HT1080 (cell line): ENCODE results near the gene TPRG1L. TPM values are rescaled to one million over a fixed set of nuclear protein-coding genes. Genes with fewer than 3 reads are reported as not detected.
"Not testable (repeated sequence)": the region's sequence is repeated elsewhere in the genome, so short reads cannot be mapped to it uniquely, and the experiment has no call there.

Experiments used
- DNase-seq: peaks from one replicate; pipeline ENCODE4 v3.0.0-alpha.2; 2015; ENCODE audit warnings: low read depth
- total RNA-seq: library from RNA; depleted of rRNA; stranded (reverse); fragments of >200 nt; shearing (Covaris generic); gene quantifications from 2 replicates; pipeline ENCODE4 v1.2.3, GENCODE V29; 2014

The TPRG1L gene
- total RNA-seq, 1 experiment from 2014 or later, result 14.4 TPM

DNA sequence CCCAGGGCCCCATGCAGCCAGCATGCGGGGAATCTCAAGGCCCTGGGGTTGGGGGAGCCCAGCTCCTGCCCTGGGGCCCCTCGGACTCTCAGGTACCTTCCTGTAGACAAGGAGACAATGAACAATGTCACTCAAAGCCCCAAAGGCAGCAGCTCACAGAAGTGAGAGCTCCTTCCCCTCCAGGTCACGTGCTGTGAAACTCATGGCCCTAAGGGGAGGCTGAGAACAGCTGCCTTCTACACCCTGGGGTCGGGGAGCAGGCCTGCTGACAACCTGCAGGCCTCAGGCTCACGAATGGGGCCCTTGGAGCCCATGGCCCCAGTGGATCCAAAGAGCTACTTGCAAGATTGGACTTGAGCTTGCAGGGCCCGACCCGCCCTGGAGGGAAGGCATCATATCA, 16.7 kb upstream of the TPRG1L start:
- no peak for DNase-seq

DNA sequence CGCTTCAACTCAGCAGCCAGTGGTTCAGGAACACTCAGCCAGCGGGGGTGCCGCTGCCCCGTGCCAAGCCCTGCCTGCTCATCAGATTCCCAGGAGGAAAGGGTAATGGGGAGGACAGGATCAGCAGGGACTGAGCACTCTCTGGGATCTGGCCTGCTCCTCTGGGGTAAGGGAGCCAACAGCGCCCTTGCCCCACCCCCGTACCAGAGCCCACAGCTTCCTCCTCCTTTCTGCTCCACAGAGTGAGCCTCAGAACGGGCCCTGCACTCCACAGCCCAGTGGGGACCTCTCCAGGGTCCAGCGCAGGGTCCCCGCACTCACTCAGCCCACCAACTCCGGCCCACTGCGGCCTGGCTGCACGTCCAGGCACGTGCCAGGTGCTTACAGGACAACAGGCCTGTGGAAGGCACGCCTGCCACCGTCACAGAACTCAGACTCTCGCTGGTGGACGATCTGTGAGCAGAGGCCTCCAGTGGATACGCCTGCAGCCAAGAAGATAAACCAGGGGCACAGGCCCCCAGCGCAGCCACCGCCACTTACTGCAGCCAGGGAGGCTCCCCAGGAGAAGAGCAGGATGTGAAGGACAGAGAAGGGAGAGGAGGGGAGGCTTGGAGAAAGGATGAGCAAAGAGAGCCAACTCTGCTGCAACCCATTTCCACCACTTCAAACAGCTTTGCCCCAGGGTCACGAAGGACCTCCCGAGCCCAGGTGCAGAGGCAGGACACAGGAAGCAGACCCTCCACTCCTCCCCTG, 15.6 kb upstream of the TPRG1L start:
- no peak for DNase-seq

DNA sequence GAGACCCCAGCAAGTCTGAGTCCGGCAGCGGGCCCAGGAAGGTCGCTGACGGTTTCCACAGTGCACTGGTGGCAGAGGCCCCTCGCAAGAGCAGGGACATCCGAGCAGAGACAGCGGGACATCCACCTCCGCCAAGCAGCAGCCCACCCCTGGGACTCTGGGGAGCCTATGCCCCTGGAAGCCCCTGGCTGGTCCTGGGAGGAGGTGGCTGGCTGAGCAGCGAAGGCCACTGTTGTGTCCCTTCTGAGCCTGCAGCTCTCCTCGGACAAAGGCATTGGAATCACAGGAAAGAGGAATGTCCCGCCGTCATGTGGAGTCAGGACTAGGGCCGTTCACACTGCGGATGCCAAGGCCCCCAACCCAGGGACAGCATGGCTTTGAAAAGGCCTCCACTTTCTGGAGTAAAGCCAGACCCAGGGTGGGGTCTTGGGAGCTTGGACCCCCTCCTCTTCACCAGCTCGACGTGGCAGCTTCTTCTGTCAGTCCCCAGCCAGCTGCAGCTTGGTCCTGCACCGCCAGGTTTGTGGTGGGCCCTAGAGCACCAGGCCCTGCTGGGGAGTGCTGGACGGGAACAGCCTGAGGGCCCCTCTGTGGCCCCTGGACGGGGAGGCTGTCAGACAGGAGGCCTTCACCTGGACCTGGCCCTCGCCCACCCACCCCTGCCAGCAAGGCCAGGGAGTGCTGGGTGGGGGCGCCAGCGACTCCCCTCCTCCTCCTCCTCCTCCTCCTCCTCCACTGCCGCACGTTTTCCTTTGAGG, 14.9 kb upstream of the TPRG1L start:
- DNase-seq, result no peak

DNA sequence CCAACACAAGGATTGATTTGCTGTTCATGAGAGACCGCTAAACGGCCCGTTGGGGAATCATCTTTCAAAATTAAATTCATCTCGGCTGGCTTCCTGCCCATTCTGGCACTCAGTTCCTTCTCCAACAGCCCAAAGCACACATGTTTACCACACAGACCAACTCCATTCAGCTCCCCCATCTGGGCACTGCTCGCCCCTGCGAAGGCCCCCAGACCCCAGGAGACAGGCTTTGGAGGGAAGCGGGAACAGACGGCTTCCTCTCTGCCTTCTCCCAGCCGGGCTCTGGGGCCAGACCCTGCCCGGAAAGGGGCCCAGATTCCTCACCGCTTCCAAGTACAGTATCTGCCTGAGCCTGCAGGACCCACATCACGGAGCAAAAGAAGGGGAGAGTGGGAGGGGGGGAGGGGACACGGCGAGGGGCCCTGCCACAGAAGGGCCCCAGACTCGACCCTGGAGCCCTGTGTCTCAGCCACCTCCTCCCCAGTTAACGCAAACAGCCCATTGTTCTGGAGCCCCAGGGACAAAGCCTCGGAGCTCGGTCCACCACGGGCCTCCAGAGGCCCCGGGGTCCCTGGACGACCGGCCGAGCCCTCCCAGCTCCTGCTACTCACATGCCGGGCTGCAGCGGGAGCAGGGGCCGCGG, 14.2 kb upstream of the TPRG1L start:
- DNase-seq, result no peak

DNA sequence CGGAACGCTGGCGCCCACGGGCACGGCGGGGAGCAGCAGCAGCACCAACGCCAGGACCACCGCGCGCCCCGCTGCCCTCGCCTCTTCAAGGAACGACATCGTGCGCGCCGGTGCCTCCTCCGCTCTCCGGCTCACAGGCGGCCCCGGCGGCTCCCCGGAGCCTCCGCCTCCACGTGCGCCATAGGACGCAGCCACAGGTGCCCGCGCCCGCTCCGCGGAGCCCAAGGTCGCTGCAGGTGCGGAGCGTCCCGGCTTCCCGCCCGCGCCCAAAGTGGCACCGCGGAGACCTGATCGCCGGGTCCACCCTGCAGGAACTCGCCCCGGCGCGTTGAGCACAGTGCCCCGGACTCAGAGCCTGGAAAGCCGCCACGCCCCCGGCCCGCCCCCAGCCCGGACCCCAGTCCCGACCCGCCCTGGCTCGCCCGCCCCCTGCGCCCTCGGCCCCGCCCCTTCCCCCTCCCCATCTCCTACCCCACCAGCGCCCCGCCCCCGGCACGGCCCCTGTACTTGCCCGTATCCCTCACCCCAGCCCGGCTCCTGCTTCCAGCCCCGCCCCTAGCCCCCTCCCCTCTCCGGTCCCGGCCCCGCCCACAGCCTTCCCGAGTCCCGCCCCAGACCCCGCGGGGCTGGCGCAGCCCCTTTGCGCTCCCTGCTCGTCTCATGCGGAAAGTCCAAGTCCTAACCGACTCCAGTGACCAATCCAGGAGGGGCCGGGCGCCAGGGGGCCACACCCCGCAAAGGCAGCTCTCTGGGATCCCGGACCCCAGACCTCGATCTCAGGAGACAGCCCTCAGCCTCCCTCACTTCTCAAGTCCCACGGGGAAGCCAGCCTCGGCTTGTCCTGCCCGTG, 13.4 kb upstream of the TPRG1L start, which contains the start of gene MEGF6:
MEGF6 (minus strand) TSS at position 339 of the 850 bp plus-strand sequence; CDS start at position 99, 240 bp downstream.
- DNase-seq, result no peak

DNA sequence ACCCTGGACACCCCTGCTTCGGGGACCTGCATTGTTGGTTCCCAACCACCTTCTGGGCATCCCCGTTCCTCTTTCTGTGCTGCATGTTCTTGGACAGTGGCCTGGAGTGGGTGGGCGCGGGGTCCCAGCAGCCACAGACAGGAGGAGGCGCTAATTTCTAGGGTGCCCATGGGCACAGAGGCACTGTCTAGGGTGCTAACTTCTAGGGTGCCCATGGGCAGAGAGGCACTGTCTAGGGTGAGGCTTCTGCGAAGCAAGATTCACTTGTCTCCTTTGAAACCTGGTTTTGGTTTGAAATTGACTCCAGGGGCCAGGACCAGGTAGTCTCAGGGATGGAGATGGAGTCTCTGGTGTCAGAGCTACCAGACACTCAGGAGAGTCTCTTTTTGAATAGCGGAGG, 12.7 kb upstream of the TPRG1L start:
- DNase-seq, result no peak

DNA sequence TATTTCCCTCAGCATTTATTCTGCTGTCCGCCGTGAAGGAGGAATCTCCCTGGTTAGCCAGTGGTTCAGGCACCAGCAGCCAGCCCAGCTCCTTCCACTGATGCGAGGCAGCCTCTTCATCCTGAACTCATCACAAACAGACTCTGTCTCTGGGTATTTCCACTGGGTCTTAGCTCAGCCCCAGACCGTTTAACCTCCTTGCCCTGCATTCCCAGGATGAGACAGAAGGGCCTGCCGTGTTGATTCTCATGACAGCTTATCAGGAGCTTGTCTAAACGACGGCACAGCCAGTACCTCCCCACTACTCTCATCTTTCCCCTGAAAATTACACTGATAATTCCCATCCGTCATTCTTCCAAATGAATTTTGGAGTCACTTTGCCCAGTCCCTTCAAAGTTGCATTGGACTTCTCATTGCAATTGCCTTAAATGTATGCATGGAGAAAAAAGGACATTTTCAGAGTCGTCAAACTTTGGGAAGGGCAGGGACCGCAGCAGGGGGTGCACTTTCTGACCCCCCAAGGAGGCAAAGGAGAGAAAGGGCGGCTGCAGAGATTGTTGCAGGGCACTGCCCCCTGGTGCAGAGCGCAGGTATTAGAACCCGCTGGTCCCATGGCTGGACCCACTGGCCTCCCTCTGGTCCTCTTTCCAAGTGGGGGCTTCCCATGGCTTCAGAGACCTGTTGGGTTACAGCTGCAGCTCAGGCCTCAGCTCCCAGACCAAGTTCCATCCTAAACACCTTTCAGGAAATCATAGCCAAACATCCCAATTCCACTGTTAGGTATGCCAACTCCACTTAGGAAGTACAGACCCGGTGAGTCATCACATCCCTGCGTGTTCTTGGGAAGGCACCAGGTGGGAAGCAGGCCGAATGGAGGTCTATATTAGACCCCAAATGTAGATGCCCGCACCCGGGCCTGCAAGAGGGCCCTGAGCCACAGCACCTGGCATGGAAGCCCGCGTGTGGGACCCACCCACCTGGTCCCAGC, 9.8 kb upstream of the TPRG1L start:
- DNase-seq, result no peak

DNA sequence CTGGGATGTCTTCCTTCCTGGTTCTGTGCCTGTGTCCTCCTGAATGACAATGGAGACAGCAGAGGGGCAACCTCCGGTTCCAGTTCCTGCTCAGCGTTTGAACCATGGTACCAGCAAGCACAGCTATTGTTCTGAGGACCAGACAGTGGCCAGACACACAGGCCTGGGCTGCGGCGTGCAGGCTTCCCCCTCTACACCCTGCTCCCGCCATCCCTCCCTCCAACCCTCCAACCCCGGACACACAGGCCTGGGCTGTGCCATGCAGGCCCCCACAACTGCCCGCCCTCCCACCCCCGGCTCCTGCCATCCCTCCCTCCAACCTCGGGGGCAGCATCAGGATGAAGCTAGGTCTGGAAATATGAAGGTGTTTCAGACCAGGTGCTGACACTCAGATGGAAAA, 8.0 kb upstream of the TPRG1L start:
- DNase-seq, result no peak

DNA sequence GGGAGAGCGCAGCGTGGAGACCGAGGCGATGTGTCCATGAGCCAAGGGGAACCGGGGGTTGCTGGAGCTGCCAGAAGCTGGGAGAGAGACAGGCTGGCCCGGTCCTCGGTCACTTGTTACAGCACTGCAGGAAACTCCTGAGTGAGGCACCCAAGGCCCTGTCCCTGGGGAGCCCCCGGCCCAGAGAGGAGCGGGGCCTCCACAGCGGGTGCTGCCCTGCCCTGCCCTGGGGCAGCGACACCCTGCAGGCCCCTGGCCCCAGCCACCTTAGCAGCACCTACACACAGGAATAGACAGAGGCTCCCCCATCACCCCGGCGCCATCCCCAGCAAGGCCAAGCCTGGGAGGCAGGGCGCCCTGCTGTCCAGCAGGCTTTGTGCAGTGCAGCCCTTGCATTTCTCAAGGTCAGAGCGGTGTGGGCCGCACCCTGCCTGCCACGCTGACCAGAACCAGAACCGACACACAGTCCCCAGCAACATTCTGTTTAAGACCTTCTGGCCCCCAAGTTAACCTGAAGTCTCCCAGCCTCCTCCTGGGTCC, 6.9 kb upstream of the TPRG1L start:
- no peak for DNase-seq

DNA sequence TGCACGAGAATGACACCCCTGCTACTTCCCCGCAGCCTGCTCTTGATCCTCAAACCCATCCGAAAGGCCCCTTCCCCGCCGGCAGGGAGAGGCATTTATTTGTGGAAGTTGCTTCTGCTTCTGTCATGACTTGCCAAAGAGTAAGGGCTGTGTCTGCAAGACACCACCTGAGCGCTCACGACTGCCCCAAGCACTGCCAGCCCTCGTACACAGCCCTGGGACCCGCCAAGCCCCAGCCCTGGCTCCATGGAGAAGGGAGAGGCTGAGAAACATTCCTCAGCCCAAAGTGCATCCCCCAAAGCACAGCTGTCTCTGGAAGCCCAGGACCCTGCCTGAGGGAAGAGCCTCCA, 6.3 kb upstream of the TPRG1L start:
- no peak for DNase-seq

DNA sequence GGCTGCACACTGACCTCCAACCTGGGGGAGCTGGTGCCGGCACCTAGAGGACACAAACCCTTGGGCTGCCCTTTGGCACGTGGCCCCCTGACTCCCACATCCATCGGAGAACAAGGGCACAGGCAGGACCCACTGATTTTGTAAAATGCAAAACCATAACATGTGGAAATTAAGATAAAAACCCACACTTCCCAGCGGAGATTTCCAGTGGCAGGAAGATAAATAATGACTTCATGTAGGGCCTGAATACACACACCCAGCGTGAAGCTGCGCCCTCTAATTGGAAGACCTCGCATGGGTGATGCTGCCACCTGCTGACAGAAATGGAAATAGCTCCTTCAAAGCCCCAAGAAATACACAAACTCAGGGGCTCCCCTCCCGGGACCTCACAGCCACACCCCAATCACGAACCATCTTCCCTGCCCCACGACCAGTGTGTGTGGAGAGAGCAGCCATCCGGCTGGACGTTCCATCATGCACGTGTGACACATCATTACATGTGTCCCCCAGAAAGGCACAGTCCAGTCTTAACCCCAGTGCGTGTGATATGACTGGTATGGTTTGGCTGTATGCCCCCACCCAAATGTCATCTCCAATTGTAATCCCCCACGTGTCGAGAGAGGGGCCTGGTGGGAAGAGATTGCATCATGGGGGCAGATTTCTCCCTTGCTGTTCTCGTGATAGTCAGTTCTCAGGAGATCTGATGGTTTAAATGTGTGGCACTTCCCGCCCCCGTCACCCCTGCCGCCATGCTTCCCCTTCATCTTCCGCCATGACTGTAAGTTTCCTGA, 5.7 kb upstream of the TPRG1L start:
- peak; percentile 55 for DNase-seq

DNA sequence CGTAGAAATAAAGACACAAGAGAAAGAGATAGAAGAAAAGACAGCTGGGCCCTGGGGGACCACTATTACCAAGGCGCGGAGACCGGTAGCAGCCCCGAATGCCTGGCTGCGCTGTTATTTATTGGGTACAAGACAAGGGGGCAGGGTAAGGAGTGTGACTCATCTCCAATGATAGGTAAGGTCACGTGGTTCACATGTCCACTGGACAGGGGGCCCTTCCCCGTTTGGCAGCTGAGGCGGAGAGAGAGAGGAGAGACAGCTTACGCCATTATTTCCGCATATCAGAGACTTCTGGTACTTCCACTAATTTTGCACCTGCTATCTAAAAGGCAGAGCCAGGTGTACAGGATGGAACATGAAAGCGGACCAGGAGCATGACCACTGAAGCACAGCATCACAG, 4.1 kb upstream of the TPRG1L start:
- no peak for DNase-seq

DNA sequence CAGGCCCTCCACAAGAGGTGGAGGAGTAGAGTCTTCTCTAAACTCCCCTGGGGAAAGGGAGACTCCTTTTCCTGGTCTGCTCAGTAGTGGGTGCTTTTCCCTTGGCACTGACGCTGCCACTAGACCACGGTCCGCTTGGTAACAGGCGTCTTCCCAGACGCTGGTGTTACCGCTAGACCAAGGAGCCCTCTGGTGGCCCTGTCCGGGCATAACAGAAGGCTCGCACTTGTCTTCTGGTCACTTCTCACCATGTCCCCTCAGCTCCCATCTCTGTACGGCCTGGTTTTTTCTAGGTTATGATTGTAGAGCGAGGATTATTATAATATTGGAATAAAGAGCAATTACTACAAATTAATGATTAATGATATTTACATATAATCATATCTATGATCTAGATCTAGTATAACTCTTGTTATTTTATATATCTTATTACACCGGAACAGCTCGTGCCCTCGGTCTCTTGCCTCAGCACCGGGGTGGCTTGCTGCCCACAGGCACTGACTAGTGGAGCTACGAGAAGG, 3.6 kb upstream of the TPRG1L start:
- peak; percentile 47 for DNase-seq

DNA sequence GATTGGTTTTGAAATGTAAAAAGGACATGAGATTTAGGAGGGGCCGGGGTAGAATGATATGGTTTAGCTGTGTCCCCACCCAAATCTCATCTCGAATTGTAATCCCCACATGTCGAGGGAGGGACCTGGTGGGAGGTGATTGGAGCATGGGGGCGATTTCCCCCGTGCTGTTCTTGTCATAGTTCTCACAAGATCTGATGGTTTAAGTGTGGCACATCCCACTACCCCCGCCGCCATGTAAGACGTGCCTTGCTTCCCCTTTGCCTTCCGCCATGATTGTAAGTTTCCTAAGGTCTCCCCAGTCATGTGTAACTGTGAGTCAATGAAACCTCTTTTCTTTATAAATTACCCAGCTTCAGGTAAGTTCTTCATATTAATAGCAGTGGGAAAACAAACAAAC, 2.7 kb upstream of the TPRG1L start:
- not testable (repeated sequence) for DNase-seq

DNA sequence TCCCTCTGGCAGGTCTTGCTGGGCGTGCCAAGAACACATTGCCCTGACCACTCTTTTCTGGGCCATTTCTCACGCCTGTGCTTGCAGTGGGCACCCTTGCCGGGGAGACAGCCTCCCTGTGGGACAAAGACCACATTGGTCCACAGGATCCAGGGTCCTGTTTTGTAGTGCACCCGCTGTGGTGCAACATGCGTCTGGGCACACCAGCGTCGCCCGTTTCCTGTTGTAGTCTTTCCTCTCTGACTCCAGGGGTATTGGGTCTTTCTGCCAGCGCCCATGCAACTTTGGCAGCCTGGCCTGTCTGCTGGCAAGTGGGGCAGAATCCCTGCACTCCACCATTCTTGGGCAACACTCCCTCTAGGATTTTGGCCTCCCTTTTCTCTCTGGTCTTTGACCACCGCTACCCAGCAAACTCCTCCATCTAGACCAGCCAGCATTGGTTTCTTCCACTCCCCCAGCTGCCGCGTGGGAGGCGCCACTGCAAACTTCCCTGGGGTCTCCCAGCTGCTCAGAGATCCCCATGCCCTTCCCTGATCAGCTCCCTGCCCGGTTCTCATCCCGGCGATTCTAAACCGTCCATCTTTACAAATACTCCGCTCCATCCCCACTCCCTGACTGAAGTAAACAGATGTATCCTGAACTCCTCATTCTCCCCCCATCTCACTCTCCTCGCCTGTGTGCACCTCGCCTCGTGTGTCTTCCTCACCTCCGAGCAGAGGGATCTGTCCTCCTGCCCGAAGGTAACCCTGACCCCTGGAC, 1.2 kb upstream of the TPRG1L start:
- no peak for DNase-seq

DNA sequence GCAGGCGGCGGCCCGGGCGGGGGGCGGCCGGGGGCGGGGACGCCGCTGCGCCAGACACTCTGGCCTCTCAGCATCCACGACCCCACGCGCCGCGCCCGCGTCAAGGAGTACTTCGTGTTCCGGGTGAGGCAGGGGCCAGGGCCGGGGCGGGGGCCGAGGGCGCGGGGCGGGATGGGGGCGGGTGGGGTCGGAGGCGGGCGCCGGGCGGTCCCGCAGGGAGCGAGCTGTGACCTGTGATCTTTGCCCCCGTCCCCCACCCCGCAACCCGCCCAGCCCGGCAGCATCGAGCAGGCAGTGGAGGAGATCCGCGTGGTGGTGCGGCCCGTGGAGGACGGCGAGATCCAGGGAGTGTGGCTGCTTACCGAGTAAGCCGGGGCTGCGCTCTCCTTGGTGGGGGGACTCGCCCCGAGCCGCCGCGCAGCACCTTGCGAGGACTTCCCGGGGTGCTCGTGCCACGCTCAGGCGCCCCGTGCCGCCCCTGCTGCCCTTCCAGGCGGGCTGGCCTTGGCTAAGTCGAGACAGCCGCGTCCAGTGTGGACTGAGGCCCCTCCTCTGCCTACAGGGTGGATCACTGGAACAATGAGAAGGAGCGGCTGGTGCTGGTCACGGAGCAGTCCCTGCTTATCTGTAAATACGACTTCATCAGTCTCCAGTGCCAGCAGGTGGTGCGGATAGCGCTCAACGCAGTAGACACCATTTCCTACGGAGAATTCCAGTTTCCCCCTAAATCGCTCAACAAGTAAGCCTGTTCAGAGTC, 514 bp downstream of the TPRG1L start:
- DNase-seq, result no peak

DNA sequence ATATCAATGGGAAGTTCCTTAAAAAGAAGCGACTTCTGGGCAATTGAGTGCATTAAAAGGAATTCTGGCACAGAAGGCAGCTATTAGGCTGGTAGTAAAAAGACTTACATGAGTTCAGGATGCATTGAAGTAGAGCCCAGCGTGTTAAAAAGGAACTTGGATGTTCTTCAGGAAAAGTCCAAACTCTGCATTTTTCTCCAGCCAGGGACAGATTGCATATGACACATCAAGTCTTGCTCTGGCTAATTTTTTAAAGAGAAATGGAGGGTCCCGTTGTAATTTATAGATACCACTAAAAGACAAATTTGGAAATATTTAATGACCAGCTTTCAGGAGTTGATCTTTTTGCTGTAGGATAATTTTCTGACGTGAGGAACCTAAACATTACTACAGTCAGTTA, 1.2 kb downstream of the TPRG1L start:
- no peak for DNase-seq
